Measurements from ENCODE around the gene ING2.
"Not testable (repeated sequence)": the region's sequence is repeated elsewhere in the genome, so short reads cannot be mapped to it uniquely, and the experiment has no call there.

Gene ING2

GRCh38 chr4:183552274-183553146 lies 47.7 kb downstream of the ING2 start:
- DNase-seq: no peak

DNA sequence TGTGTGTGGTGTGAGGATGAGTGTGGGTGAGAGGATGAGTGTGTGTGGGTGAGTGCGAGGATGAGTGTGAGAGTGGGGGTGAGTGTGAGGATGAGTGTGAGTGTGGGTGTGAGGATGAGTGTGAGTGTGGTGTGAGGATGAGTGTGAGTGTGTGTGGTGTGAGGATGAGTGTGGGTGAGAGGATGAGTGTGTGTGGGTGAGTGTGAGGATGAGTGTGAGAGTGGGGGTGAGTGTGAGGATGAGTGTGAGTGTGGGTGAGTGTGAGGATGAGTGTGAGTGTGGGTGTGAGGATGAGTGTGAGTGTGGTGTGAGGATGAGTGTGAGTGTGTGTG lies 48.3 kb downstream of the ING2 start:
- not testable (repeated sequence) for DNase-seq

DNA sequence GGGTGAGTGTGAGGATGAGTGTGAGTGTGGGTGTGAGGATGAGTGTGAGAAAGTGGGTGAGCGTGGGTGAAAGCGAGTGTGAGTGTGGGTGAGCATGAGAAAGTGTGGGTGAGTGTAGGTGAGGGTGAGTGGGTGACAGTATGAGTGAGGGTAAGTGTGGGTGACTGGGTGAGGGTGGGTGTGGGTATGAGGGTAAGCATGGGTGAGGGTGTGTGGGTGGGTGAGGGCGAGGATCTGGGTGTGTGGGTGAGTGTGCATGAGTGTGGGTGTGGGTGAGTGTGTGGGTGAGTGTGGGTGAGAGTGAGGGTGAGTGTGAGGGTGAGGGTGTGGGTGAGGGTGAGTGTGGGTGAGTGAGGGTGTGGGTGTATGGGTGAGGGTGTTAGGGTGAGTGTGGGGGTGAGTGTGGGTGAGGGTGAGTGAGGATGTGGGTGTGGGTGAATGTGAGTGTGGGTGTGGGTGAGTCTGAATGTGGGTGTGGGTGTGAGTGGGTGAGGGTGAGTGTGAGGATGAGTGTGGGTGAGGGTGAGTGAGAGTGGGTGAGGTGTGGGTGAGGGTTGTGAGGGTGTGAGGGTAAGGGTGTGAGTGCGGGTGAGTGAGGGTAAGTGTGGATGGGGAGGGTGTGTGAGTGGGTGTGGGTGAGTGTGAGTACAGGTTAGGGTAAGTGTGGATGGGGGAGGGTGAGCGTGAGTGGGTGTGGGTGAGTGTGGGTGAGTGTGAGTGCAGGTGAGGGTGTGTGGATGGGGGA lies 48.9 kb downstream of the ING2 start:
- no peak for DNase-seq

DNA sequence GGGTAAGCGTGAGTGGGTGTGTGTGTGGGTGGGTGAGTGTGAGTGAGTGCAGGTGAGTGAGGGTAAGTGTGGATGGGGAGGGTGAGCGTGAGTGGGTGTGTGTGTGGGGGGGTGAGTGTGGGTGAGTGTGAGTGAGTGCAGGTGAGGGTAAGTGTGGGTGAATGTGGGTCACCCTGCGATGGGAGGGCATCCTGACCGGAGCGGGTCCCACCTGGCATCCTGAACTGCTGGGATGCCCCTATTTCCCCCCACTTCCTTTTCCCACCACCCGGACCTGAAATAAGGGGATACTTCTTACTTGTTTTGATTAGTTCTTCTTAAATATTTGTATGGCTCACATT lies 49.5 kb downstream of the ING2 start:
- DNase-seq: no peak

GRCh38 chr4:183554878-183555585 lies 50.2 kb downstream of the ING2 start:
- no peak for DNase-seq

DNA sequence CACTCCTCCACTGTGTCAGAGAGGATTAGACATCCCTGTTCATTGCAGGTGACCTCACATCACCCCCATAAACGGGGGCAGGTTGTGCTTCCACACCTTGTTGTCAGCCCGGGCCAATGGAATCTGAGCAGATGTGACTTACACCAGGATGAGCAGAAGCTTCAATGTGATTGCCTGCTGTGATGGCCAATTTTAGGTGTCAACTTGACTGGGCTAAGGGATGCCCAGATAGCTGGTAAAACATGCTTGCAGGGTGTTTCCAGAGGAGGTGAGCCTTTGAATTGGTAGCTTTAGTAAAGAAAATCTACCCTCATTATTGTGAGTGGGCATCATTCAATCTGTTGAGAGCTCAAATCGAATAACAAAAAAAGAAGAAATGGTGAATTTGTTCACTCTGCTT lies 52.1 kb downstream of the ING2 start:
- no peak for DNase-seq

GRCh38 chr4:183557611-183558010 lies 52.8 kb downstream of the ING2 start:
- DNase-seq: no peak

DNA sequence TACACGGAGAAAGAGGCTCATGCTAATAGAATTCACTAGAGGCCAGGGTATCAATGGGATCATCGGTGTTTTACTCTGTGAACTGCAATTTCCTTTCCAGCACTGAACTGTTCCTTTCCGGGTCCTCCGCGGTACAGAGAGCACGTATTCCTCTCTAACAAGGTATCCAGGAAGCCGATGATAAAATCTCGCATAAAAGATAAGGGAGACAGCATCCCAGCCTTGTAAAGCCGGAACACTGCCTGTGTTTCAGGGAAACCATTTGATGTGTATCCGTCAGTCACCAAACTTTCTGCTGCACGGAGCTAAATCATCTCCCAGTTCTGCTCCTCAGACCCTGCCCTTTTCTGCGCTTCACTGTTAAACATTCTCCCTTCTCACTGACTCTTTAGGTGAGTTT lies 54.0 kb downstream of the ING2 start:
- DNase-seq: no peak

GRCh38 chr4:183561905-183562304 lies 57.0 kb downstream of the ING2 start:
- no peak for DNase-seq

All from Kasumi-1 (cell line).